ENCODE results near the gene BTBD9.

Gene BTBD9

DNA sequence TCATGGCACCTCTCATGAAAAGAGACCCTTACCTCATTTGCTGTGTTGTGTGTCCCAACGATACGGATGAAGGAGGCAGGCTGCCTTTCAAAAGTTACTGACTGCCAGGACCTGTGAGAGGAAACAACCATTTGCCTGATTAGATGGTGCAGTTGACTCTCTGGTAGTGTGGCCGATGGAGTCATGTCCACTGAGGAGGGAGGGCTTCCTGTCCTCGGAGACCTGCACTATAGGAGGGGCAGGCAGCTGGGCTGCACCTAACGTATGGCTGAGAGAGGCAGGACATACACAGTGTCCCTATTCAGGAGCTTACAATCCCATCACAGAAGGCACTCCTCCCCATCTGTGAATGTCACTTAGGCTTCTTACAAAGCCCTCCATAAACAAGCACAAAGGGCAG lies 447.2 kb downstream of the BTBD9 start:
- DNase-seq (ENCODE audit: extremely low read depth, low read depth) = no peak
- TF ChIP-seq CTCF (IDR thresholded peaks at IDR 0.05; ENCODE audit: low read depth, low read length, missing control alignments) = no peak
- H3K4me3 ChIP-seq (replicated peaks; ENCODE audit: low read depth, low read length) = no peak overlapping the region

- TF ChIP-seq CTCF (IDR thresholded peaks at IDR 0.05; ENCODE audit: low read depth, low read length, missing control alignments) = no peak
- DNase-seq (ENCODE audit: extremely low read depth, low read depth) = no peak
- no peak overlapping the region for H3K4me3 ChIP-seq (replicated peaks; ENCODE audit: low read depth, low read length)
Measured at GRCh38 chr6:38192011-38192410, 447.7 kb downstream of the BTBD9 start.

- no peak for TF ChIP-seq CTCF (IDR thresholded peaks at IDR 0.05; ENCODE audit: low read depth, low read length, missing control alignments)
- H3K4me3 ChIP-seq (replicated peaks; ENCODE audit: low read depth, low read length) = no peak overlapping the region
- no peak for DNase-seq (ENCODE audit: extremely low read depth, low read depth)
Measured at GRCh38 chr6:38191418-38191817, 448.3 kb downstream of the BTBD9 start.

DNA sequence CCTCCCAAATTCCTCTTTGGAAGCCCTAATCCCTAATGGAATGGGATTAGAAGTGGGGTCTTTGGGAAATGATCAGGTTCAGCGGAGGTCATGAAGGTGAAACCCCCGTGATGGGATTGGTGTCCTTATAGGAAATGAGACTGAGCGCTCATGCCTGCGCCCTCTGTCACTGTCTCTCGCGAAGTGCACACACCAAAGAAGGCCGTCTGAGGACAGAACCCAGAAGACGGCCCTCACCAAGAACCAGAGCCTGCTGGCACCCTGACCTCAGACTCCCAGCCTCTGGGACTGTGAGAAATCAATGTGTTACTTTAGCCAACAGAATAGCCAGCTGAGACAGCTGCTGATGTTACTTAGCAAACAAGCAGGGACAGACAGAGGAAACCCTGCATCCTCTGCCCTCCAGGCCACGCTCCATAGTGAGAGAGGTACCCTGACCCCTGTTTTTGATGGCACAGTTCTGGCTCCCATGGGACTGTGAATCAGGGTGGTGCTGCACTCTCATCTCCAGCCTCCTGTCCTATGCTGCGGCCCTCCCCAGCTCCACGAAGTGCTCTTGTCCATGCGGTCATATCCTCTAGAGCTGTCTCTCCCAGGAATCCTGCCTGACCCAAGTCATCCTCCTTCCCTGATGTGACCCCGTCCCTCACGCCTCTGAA lies 450.9 kb downstream of the BTBD9 start:
- TF ChIP-seq CTCF (IDR thresholded peaks at IDR 0.05; ENCODE audit: low read depth, low read length, missing control alignments) = no peak
- no peak overlapping the region for H3K4me3 ChIP-seq (replicated peaks; ENCODE audit: low read depth, low read length)
- no peak for DNase-seq (ENCODE audit: extremely low read depth, low read depth)

GRCh38 chr6:38187811-38188590 lies 451.7 kb downstream of the BTBD9 start:
- no peak for TF ChIP-seq CTCF (IDR thresholded peaks at IDR 0.05; ENCODE audit: low read depth, low read length, missing control alignments)

DNA sequence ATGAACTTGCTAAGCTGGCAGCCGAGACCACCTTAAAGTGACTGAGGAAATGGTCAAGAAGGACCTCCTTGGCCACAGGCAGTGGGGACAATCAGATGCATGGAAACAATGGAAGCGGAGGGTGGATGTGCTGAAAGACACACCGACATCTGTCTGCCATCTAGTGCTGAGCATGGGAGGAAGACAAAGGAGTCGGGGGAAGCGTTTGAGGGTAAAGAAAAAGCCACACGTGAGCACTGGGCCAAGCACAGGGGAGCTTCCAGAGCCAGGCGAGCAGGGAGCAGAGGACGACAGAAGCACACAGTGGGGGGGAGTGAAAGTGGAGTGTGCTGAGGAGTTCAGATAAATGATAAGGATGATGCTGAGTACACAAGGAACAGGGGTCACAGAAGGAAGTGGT lies 452.4 kb downstream of the BTBD9 start:
- TF ChIP-seq CTCF (IDR thresholded peaks at IDR 0.05; ENCODE audit: low read depth, low read length, missing control alignments) = no peak
- no peak for DNase-seq (ENCODE audit: extremely low read depth, low read depth)
- no peak overlapping the region for H3K4me3 ChIP-seq (replicated peaks; ENCODE audit: low read depth, low read length)

More at GRCh38 chr6:38187811-38188590, 451.7 kb downstream of the BTBD9 start:
- H3K4me3 ChIP-seq (replicated peaks; ENCODE audit: low read depth, low read length) = no peak overlapping the region
- DNase-seq (ENCODE audit: extremely low read depth, low read depth) = no peak

All from HFF-Myc (cell line).